PC-9 (cell line): ENCODE data around the gene MS4A7. TPM values are rescaled to one million over a fixed set of nuclear protein-coding genes. Genes with fewer than 3 reads are reported as not detected.
"Not testable (repeated sequence)": the region's sequence is repeated elsewhere in the genome, so short reads cannot be mapped to it uniquely, and the experiment has no call there.

Experiments
- BruUV-seq: library from RNA; stranded (reverse); fragments of 400-500 nt; replicated peaks from 2 replicates; lab custom pipeline; 2021; lab: Mats Ljungman, UMichigan
- CTCF ChIA-PET: fragments of 300-600 bp; sonication (Branson Sonifier 250); formaldehyde crosslinking; loops from one replicate; lab custom pipeline; 2022; ENCODE audit warnings: antibody characterized with exemption; lab: Charles Lee
- POLR2A ChIA-PET: fragments of 300-600 bp; sonication (Branson Sonifier 250); formaldehyde crosslinking; loops from one replicate; lab custom pipeline; 2022; ENCODE audit warnings: antibody characterized with exemption; ENCODE audit not compliant: unreplicated experiment; lab: Charles Lee
- DNase-seq, 2 experiments: peaks; one replicate each; pipeline versions ENCODE4 v3.0.0 to v3.0.0-alpha.2; 2015 to 2022; ENCODE audit warnings: mixed read lengths in 1 of 2
- H2AFZ ChIP-seq: fragments of 200-600 bp; sonication (generic); 2 replicates; pipeline ENCODE4 v1.8.1; 2017; ENCODE audit warnings: antibody characterized with exemption
- H3F3A ChIP-seq: fragments of 200-600 bp; sonication (generic); 2 replicates; pipeline ENCODE4 v1.8.1; 2017; ENCODE audit warnings: antibody characterized with exemption, mild to moderate bottlenecking, low read depth; ENCODE audit not compliant: insufficient read depth
- H3K27ac ChIP-seq: fragments of 200-600 bp; sonication (generic); 2 replicates; pipeline ENCODE4 v1.6.1; 2016; ENCODE audit warnings: mixed run types
- H3K27me3 ChIP-seq: fragments of 200-600 bp; sonication (generic); 2 replicates; pipeline ENCODE4 v1.6.1; 2016; ENCODE audit warnings: low read depth, mixed run types; ENCODE audit not compliant: insufficient read depth
- H3K36me3 ChIP-seq: fragments of 200-600 bp; sonication (generic); 2 replicates; pipeline ENCODE4 v1.6.1; 2016; ENCODE audit warnings: low read depth, mixed run types
- H3K4me1 ChIP-seq: fragments of 200-600 bp; sonication (generic); replicated peaks from 2 replicates; pipeline ENCODE4 v1.6.1; 2016; ENCODE audit warnings: mixed run types; ENCODE audit not compliant: insufficient read depth
- H3K4me2 ChIP-seq: fragments of 200-600 bp; sonication (generic); 2 replicates; pipeline ENCODE4 v1.6.1; 2017; ENCODE audit warnings: mixed run types
- H3K4me3 ChIP-seq: fragments of 200-600 bp; sonication (generic); 2 replicates; pipeline ENCODE4 v1.6.1; 2016; ENCODE audit warnings: mixed run types
- H3K79me2 ChIP-seq: fragments of 200-600 bp; sonication (generic); 2 replicates; pipeline ENCODE4 v1.6.1; 2017; ENCODE audit warnings: low read depth, mixed run types
- H3K9me2 ChIP-seq: fragments of 200-600 bp; sonication (generic); 2 replicates; pipeline ENCODE4 v1.8.1; 2017; ENCODE audit warnings: mild to moderate bottlenecking; ENCODE audit not compliant: insufficient read depth
- H3K9me3 ChIP-seq: fragments of 200-600 bp; sonication (generic); 2 replicates; pipeline ENCODE4 v1.8.1; 2016; ENCODE audit warnings: low read depth; ENCODE audit not compliant: insufficient read depth
- H4K20me1 ChIP-seq: fragments of 200-600 bp; sonication (generic); 2 replicates; pipeline ENCODE4 v1.8.1; 2017; ENCODE audit not compliant: insufficient read depth
- EZH2 ChIP-seq: fragments of 200-600 bp; sonication (generic); IDR thresholded peaks from 2 replicates; pipeline ENCODE4 v1.8.0; 2017; ENCODE audit warnings: antibody characterized with exemption, low read depth
- intact Hi-C: fragments of 100-400 bp; cut with micrococcal nuclease; formaldehyde crosslinking; loops from one replicate; pipeline ENCODE4 v1.10.0; 2022; ENCODE audit not compliant: unreplicated experiment
- total RNA-seq: library from RNA; stranded (reverse); gene quantifications from 2 replicates; pipeline ENCODE4 v1.2.3, GENCODE V29; 2021
- TF ChIP-seq, protein P1 (sequence below): fragments of 200-600 bp; sonication (generic); conservative IDR thresholded peaks from 2 replicates; pipeline ENCODE4 v1.6.1; 2017; ENCODE audit warnings: mixed run types, antibody characterized with exemption, mild to moderate bottlenecking, moderate library complexity

MS4A7 gene
- total RNA-seq, 1 experiment from 2014 or later, result not detected

GRCh38 chr11:60363542-60364470, 14.5 kb upstream of the MS4A7 start:
- H3K27me3 ChIP-seq, result peaks cover 45% of the 10 kb centered on the region
- CTCF ChIA-PET, result interaction anchor here (1.0 kb wide), 1 partner anchor 24 kb away, joined by 3 read pairs; no protein-coding TSS in a partner anchor
- no peaks in the 10 kb centered on the region for H3K9me2 ChIP-seq
- no peak overlapping the region for H3K27ac ChIP-seq
- H3K4me2 ChIP-seq, result no peak overlapping the region
- H3K79me2 ChIP-seq, result no peaks in the 10 kb centered on the region
- POLR2A ChIA-PET, result no interaction called here
- no peaks in the 10 kb centered on the region for H4K20me1 ChIP-seq
- BruUV-seq, result no TSS peak
- no peaks in the 10 kb centered on the region for H3K36me3 ChIP-seq
- H3F3A ChIP-seq, result no peaks in the 10 kb centered on the region
- H3K9me3 ChIP-seq, result no peaks in the 10 kb centered on the region
- no peaks in the 10 kb centered on the region for H3K4me1 ChIP-seq
- TF ChIP-seq, protein P1, sequence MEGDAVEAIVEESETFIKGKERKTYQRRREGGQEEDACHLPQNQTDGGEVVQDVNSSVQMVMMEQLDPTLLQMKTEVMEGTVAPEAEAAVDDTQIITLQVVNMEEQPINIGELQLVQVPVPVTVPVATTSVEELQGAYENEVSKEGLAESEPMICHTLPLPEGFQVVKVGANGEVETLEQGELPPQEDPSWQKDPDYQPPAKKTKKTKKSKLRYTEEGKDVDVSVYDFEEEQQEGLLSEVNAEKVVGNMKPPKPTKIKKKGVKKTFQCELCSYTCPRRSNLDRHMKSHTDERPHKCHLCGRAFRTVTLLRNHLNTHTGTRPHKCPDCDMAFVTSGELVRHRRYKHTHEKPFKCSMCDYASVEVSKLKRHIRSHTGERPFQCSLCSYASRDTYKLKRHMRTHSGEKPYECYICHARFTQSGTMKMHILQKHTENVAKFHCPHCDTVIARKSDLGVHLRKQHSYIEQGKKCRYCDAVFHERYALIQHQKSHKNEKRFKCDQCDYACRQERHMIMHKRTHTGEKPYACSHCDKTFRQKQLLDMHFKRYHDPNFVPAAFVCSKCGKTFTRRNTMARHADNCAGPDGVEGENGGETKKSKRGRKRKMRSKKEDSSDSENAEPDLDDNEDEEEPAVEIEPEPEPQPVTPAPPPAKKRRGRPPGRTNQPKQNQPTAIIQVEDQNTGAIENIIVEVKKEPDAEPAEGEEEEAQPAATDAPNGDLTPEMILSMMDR, result peak; percentile 82
- TF ChIP-seq EZH2, result no peak
- H2AFZ ChIP-seq, result no peak overlapping the region
- H3K4me3 ChIP-seq, result no peak overlapping the region
- DNase-seq, result peak in 1 of 2 experiments; percentile 39
- intact Hi-C loops, result loop anchor here (2.0 to 10.0 kb wide), 2 partner anchors 121 to 255 kb away; no protein-coding TSS in a partner anchor

DNA sequence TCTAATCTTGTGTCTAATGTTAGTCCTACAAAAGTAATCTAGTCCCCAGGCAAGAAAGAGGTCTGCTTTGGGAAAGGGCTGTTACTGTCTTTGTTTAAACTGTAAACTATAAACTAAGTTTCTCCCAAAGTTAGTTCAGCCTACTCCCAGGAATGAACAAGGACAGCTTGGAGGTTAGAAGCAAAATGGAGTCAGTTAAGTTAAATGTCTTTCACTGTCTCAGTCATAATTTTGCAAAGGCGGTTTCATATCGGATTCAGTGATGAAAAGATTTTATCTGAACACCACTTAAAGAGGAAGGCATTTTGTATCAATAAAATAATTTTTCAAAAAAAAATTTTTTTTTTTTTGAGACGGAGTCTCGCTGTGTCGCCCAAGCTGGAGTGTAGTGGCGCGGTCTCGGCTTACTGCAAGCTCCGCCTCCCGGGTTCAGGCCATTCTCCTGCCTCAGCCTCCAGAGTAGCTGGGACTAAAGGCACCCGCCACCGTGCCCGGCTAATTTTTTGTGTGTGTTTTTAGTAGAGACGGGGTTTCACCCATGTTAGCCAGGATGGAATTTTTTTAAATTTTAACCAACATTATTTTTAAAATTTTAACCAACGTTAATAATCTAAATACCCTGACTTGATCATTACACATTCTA, 11.9 kb upstream of the MS4A7 start:
- intact Hi-C loops, result loop anchor here (10.0 kb wide), 1 partner anchor 118 kb away; no protein-coding TSS in a partner anchor
- H3K36me3 ChIP-seq, H3K4me2 ChIP-seq, H3K4me3 ChIP-seq, H3K27ac ChIP-seq, H3K9me2 ChIP-seq, BruUV-seq, H3K9me3 ChIP-seq, H2AFZ ChIP-seq, CTCF ChIA-PET, POLR2A ChIA-PET, H3F3A ChIP-seq, H4K20me1 ChIP-seq, H3K4me1 ChIP-seq, H3K79me2 ChIP-seq, DNase-seq: not testable (repeated sequence)
- H3K27me3 ChIP-seq, result peaks cover 53% of the 10 kb centered on the region

GRCh38 chr11:60367009-60367408, 11.3 kb upstream of the MS4A7 start:
- Histone ChIP-seq H2AFZ (no peak overlapping the region), H3K79me2 (no peaks in the 10 kb centered on the region), H3K4me1 (peaks cover 12% of the 10 kb centered on the region; the same call in 1 of the 2 replicates), H3F3A (no peaks in the 10 kb centered on the region), H3K4me2 (no peak overlapping the region), H3K27me3 (peaks cover 56% of the 10 kb centered on the region), H3K36me3 (no peaks in the 10 kb centered on the region), H3K9me2 (no peaks in the 10 kb centered on the region), H3K4me3 (no peak overlapping the region), H3K27ac (no peak overlapping the region), H3K9me3 (peaks cover 3% of the 10 kb centered on the region; the same call in 1 of the 2 replicates), H4K20me1 (no peaks in the 10 kb centered on the region; the same call in 1 of the 2 replicates)
- CTCF ChIA-PET, result no interaction called here
- POLR2A ChIA-PET, result interaction anchor here (0.5 kb wide), 1 partner anchor 18 kb away, joined by 3 read pairs; no protein-coding TSS in a partner anchor
- BruUV-seq, result no TSS peak
- intact Hi-C loops, result loop anchor here (10.0 kb wide), 1 partner anchor 118 kb away; no protein-coding TSS in a partner anchor
- no peak for DNase-seq
- TF ChIP-seq EZH2, result no peak
- TF ChIP-seq, protein P1, result no peak
